T-cell (primary cell): Measurements from ENCODE around the gene SLC22A3. TPM values are rescaled to one million over a fixed set of nuclear protein-coding genes. Genes with fewer than 3 reads are reported as not detected.

Experiments
- ATAC-seq, 4 experiments: fragments of 200-7000 bp in 3 of 4; fragments of 150-1000 bp in 1 of 4; cut with Tn5 transposase; replicated peaks in 1 of 4; 1 replicate in 3 of 4; 2 replicates in 1 of 4; pipeline ENCODE4 v1.10.0; 2021; ENCODE audit warnings: moderate library complexity in 3 of 4, mild to moderate bottlenecking in 2 of 4, moderate number of reproducible peaks in 1 of 4
- CTCF ChIA-PET, 2 donors: fragments of 300-600 bp; sonication (Branson Sonifier 250); formaldehyde crosslinking; loops; one replicate each; lab custom pipeline; 2022; ENCODE audit warnings: antibody characterized with exemption in 2 of 2; lab: Charles Lee
- POLR2A ChIA-PET, 2 donors: fragments of 300-600 bp; sonication (Branson Sonifier 250); formaldehyde crosslinking; loops; one replicate each; lab custom pipeline; 2022; ENCODE audit warnings: antibody characterized with exemption in 2 of 2; lab: Charles Lee
- DNase-seq, 35 experiments: peaks; one replicate each; pipeline versions ENCODE4 v3.0.0 to v3.0.0-alpha.2; 2013 to 2023
- H3K27ac ChIP-seq: one replicate; pipeline ENCODE4 v1.5.1; 2013; ENCODE audit warnings: low read length
- H3K27me3 ChIP-seq, 2 experiments: replicated peaks in 1 of 2; 1 replicate in 1 of 2; 2 replicates in 1 of 2; pipeline versions ENCODE4 v1.6.1 to v1.7.0; 2013; ENCODE audit warnings: low read length in 1 of 2, mixed read lengths in 1 of 2; ENCODE audit not compliant: control insufficient read depth in 2 of 2, insufficient read depth in 2 of 2; ENCODE audit errors: extremely low read depth in 1 of 2
- H3K36me3 ChIP-seq, 2 donors: 1 replicate in 1 of 2; 2 replicates in 1 of 2; pipeline versions ENCODE4 v1.6.1 to v1.7.0; 2013; ENCODE audit warnings: low read length in 1 of 2; ENCODE audit not compliant: control insufficient read depth in 2 of 2, insufficient read depth in 1 of 2; ENCODE audit errors: extremely low read depth in 1 of 2
- H3K4me1 ChIP-seq, 2 experiments: 1 replicate in 1 of 2; 2 replicates in 1 of 2; pipeline versions ENCODE4 v1.6.1 to v1.7.0; 2013; ENCODE audit warnings: low read length in 2 of 2, mixed read lengths in 1 of 2; ENCODE audit not compliant: insufficient read depth in 2 of 2, control insufficient read depth in 1 of 2; ENCODE audit errors: extremely low read depth in 1 of 2
- H3K4me3 ChIP-seq, 2 donors: 1 replicate in 1 of 2; 2 replicates in 1 of 2; pipeline versions ENCODE4 v1.5.1 to v1.7.0; 2013; ENCODE audit warnings: mild to moderate bottlenecking in 2 of 2, low read length in 1 of 2, moderate library complexity in 1 of 2; ENCODE audit not compliant: control insufficient read depth in 1 of 2; ENCODE audit errors: extremely low read depth in 1 of 2
- H3K9me3 ChIP-seq: 2 replicates; pipeline ENCODE4 v1.7.0; 2013
- H3K27ac Mint-ChIP-seq, 2 donors: one replicate each; pipeline ENCODE4 v1.8.0; 2020 to 2021; ENCODE audit warnings: mild to moderate bottlenecking in 2 of 2, mixed read lengths in 2 of 2
- H3K27me3 Mint-ChIP-seq, 2 donors: one replicate each; pipeline ENCODE4 v1.8.0; 2021 to 2022; ENCODE audit warnings: mixed read lengths in 2 of 2
- H3K36me3 Mint-ChIP-seq: one replicate; pipeline ENCODE4 v1.8.0; 2021; ENCODE audit warnings: mixed read lengths
- H3K4me1 Mint-ChIP-seq, 3 donors: one replicate each; pipeline ENCODE4 v1.8.0; 2020 to 2022; ENCODE audit warnings: mixed read lengths in 3 of 3, mild to moderate bottlenecking in 1 of 3
- H3K4me3 Mint-ChIP-seq, 3 donors: one replicate each; pipeline ENCODE4 v1.8.0; 2020 to 2022; ENCODE audit warnings: mild to moderate bottlenecking in 3 of 3, mixed read lengths in 3 of 3, moderate library complexity in 3 of 3
- H3K9me3 Mint-ChIP-seq, 3 donors: one replicate each; pipeline ENCODE4 v1.8.0; 2020 to 2022; ENCODE audit warnings: mixed read lengths in 3 of 3
- WGBS: methylation state at CpG from one replicate; pipeline ENCODE4 v1.1.5; 2013; ENCODE audit warnings: missing lambda C conversion rate; ENCODE audit not compliant: insufficient coverage; 5-methylcytosine and 5-hydroxymethylcytosine counted together
- total RNA-seq, 35 experiments: library from RNA in 6 of 35; stranded (reverse) in 6 of 35; fragments of 120-200 nt in 1 of 35; gene quantifications; one replicate each; pipeline versions ENCODE4 v1.2.1 to v1.2.4 and lab custom pipeline; 2013 to 2026

Gene SLC22A3
- total RNA-seq, 5 donors from 2014 or later (not counting 1 experiment from before 2014, with no cell fraction given), result 0.13 to 0.29 (median 0.21) TPM; not detected in 1

DNA sequence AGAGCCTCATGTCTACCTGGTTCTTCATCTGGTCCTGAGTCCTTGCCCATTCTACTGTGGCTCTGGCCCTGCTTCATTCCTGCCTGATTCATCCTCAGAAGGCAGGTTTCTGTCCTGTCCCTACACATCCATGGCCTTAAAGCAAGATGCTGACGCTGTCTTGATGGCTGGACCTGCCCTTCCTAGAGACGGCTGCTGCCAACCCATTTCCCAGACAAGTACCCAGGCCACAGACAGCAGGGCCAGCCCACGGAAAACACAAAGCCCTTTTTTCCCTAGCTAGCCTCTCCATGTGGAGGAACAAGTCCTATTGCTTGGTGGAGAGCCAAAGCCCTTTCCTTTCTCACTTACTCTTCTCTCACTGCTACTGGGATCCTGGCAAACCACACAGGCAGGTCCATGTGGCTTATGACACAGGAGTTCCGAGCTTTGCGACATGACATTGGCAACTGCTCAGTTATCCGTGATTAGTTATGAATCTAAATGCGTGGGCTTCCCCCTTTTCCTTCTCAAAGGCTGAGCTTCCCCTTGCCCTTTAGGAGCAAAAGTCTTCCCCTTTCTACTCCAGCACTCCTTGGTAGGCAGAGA is 72.9 kb downstream of the SLC22A3 start:
- Mint-ChIP-seq H3K4me3 (no peak overlapping the region), H3K4me1 (peaks cover under 1 to 3% (median 2%) of the 10 kb centered on the region in 3 donors), H3K27me3 (peaks cover 5 to 16% of the 10 kb centered on the region in 2 donors), H3K27ac (no peak overlapping the region), H3K9me3 (no peaks in the 10 kb centered on the region), H3K36me3 (no peaks in the 10 kb centered on the region)
- H3K9me3 ChIP-seq, result no peaks in the 10 kb centered on the region
- no peaks in the 10 kb centered on the region for H3K36me3 ChIP-seq
- no peak overlapping the region for H3K4me3 ChIP-seq
- 75% methylated on average over 7 of the region's 7 CpGs for WGBS
- H3K27me3 ChIP-seq, result peaks cover 0 to 10% of the 10 kb centered on the region in 2 experiments
- ATAC-seq (no peak), DNase-seq (no peak)
- H3K4me1 ChIP-seq, result no peaks in the 10 kb centered on the region
- no peak overlapping the region for H3K27ac ChIP-seq
- ChIA-PET POLR2A (no interaction called here), CTCF (no interaction called here)

- POLR2A ChIA-PET, result no interaction called here
These were observed 73.7 kb downstream of the SLC22A3 start for GRCh38 chr6:160421854-160422253.

GRCh38 chr6:160424256-160424655 is 76.1 kb downstream of the SLC22A3 start:
- no peak overlapping the region for H3K4me3 ChIP-seq
- Mint-ChIP-seq H3K9me3 (no peaks in the 10 kb centered on the region), H3K4me1 (peaks cover 12% of the 10 kb centered on the region in 3 donors), H3K27ac (no peak overlapping the region), H3K27me3 (peaks cover 19 to 39% of the 10 kb centered on the region in 2 donors), H3K4me3 (no peak overlapping the region), H3K36me3 (no peaks in the 10 kb centered on the region)
- H3K27me3 ChIP-seq, result peaks cover 11 to 20% of the 10 kb centered on the region in 2 experiments
- CTCF ChIA-PET, result no interaction called here
- no peak for DNase-seq
- H3K4me1 ChIP-seq, result peaks cover 0 to 6% of the 10 kb centered on the region in 2 experiments
- H3K9me3 ChIP-seq, result no peaks in the 10 kb centered on the region
- H3K36me3 ChIP-seq, result no peaks in the 10 kb centered on the region
- POLR2A ChIA-PET, result no interaction called here
- H3K27ac ChIP-seq, result no peak overlapping the region
- no peak for ATAC-seq

More at GRCh38 chr6:160421854-160422253, 73.7 kb downstream of the SLC22A3 start:
- no peaks in the 10 kb centered on the region for H3K9me3 Mint-ChIP-seq
- H3K27ac Mint-ChIP-seq, result no peak overlapping the region
- WGBS, result 100% methylated on average over 2 of the region's 5 CpGs
- no peak overlapping the region for H3K27ac ChIP-seq
- no peak for ATAC-seq
- no peaks in the 10 kb centered on the region for H3K36me3 ChIP-seq
- no peak for DNase-seq
- H3K9me3 ChIP-seq, result no peaks in the 10 kb centered on the region
- peaks cover 9 to 11% (median 10%) of the 10 kb centered on the region in 3 donors for H3K4me1 Mint-ChIP-seq
- H3K27me3 Mint-ChIP-seq, result peaks cover 6 to 21% of the 10 kb centered on the region in 2 donors
- CTCF ChIA-PET, result no interaction called here
- no peak overlapping the region for H3K4me3 ChIP-seq
- H3K4me3 Mint-ChIP-seq, result no peak overlapping the region
- no peaks in the 10 kb centered on the region for H3K36me3 Mint-ChIP-seq
- H3K27me3 ChIP-seq, result peaks cover 0 to 13% of the 10 kb centered on the region in 2 experiments
- H3K4me1 ChIP-seq, result peaks cover 0 to 4% of the 10 kb centered on the region in 2 experiments

DNA sequence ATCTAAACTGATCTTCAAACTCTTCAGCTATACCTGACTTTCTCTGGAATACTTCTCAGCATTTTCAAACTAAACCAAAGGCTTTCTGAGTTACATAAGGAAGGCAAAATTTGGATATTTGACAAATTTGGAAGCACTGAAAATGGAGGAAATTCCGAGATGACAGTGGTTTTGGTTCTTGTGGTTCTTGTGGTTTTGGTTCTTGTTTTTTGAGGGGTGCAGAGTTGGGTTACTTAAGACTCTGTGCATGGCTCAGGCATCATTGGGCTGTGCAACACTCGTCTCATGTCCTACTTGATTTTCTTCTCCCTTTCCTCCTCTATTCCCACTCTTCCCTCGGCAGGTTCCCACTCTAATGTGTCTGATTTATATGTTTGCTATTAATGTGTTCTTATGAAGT is 78.0 kb downstream of the SLC22A3 start:
- no peak overlapping the region for H3K27ac ChIP-seq
- peaks cover 30 to 43% of the 10 kb centered on the region in 2 donors for H3K27me3 Mint-ChIP-seq
- H3K4me3 Mint-ChIP-seq, result no peak overlapping the region
- H3K27me3 ChIP-seq, result peaks cover 11 to 19% of the 10 kb centered on the region in 2 experiments
- peaks cover 12% of the 10 kb centered on the region in 3 donors for H3K4me1 Mint-ChIP-seq
- no peaks in the 10 kb centered on the region for H3K36me3 ChIP-seq
- 0% methylated on average over 1 of the region's 3 CpGs for WGBS
- POLR2A ChIA-PET, result no interaction called here
- CTCF ChIA-PET, result interaction anchor here in 1 of 2 donors (0.6 kb wide), 1 partner anchor 174 kb away, joined by 3 read pairs; no protein-coding TSS in a partner anchor
- H3K36me3 Mint-ChIP-seq, result no peaks in the 10 kb centered on the region
- ATAC-seq (no peak), DNase-seq (peak in 1 of 35 experiments; percentile 4)
- no peak overlapping the region for H3K27ac Mint-ChIP-seq
- no peak overlapping the region for H3K4me3 ChIP-seq
- peaks cover 0 to 6% of the 10 kb centered on the region in 2 experiments for H3K4me1 ChIP-seq
- H3K9me3 ChIP-seq, result no peaks in the 10 kb centered on the region
- no peaks in the 10 kb centered on the region for H3K9me3 Mint-ChIP-seq

- ATAC-seq (no peak), DNase-seq (no peak)
- ChIA-PET CTCF (no interaction called here), POLR2A (interaction anchor here in 1 of 2 donors (0.5 kb wide), 1 partner anchor 88 kb away, joined by 3 read pairs; no protein-coding TSS in a partner anchor)
- peaks cover 31 to 32% of the 10 kb centered on the region in 2 donors for H3K27me3 Mint-ChIP-seq
- peak overlapping the region in 1 of 3 donors; percentile 31 for H3K4me3 Mint-ChIP-seq
- H3K27me3 ChIP-seq, result peaks cover 11 to 18% of the 10 kb centered on the region in 2 experiments
- no peak overlapping the region for H3K27ac ChIP-seq
- no peak overlapping the region for H3K4me3 ChIP-seq
- no peaks in the 10 kb centered on the region for H3K9me3 ChIP-seq
- H3K9me3 Mint-ChIP-seq, result no peaks in the 10 kb centered on the region
- no peaks in the 10 kb centered on the region for H3K36me3 ChIP-seq
- peaks cover 12% of the 10 kb centered on the region in 3 donors for H3K4me1 Mint-ChIP-seq
- no peak overlapping the region for H3K27ac Mint-ChIP-seq
- H3K4me1 ChIP-seq, result peaks cover 0 to 6% of the 10 kb centered on the region in 2 experiments
- H3K36me3 Mint-ChIP-seq, result no peaks in the 10 kb centered on the region
- WGBS, result 78% methylated on average over 1 of the region's 5 CpGs
These were observed 79.3 kb downstream of the SLC22A3 start for GRCh38 chr6:160427312-160428068.

DNA sequence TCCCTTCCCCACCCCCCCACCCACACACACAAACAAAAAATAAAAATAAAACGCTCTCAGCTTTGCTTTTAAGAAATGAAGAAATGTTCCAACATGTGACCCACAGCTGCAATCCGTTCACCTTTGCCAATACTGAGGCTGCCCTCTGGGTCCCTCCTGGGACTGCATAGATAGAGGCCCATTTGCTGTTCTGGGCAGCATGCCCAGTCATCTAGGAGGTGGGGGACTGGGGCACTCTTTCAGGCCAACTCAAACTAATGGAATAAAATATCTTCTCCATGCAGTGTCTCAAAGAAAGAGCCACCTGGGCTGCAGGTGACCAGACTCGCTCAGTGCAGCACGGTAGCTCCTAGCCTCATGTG is 79.9 kb downstream of the SLC22A3 start:
- ATAC-seq (no peak), DNase-seq (no peak)
- H3K9me3 Mint-ChIP-seq, result no peaks in the 10 kb centered on the region
- Histone ChIP-seq H3K4me1 (peaks cover 0 to 6% of the 10 kb centered on the region in 2 experiments), H3K27ac (no peak overlapping the region), H3K4me3 (no peak overlapping the region), H3K9me3 (no peaks in the 10 kb centered on the region), H3K36me3 (no peaks in the 10 kb centered on the region), H3K27me3 (peaks cover 11 to 18% of the 10 kb centered on the region in 2 experiments)
- H3K4me3 Mint-ChIP-seq, result peak overlapping the region in 1 of 3 donors; percentile 31
- H3K27ac Mint-ChIP-seq, result no peak overlapping the region
- ChIA-PET CTCF (no interaction called here), POLR2A (no interaction called here)
- no peaks in the 10 kb centered on the region for H3K36me3 Mint-ChIP-seq
- peaks cover 12% of the 10 kb centered on the region in 3 donors for H3K4me1 Mint-ChIP-seq
- peaks cover 31 to 38% of the 10 kb centered on the region in 2 donors for H3K27me3 Mint-ChIP-seq
- 84% methylated on average over 4 of the region's 4 CpGs for WGBS
